K562 (cell line): Measurements from ENCODE around the gene TNFSF9. TPM values are rescaled to one million over a fixed set of nuclear protein-coding genes. Genes with fewer than 3 reads are reported as not detected.

Experiments
- ATAC-seq: fragments of 200-7000 bp; cut with Tn5 transposase; 3 replicates; pipeline ENCODE4 v1.9.1; 2020; ENCODE audit warnings: moderate library complexity
- BruUV-seq: library from RNA; stranded (reverse); fragments of 400-500 nt; replicated peaks from 2 replicates; lab custom pipeline; 2021; lab: Mats Ljungman, UMichigan
- CTCF ChIA-PET: fragments of 300-600 bp; formaldehyde crosslinking; extraction: SDS; loops from one replicate; lab custom pipeline; 2021; ENCODE audit warnings: low intra/inter-chr PET ratio; lab: Yijun Ruan, JAX
- POLR2A ChIA-PET: fragments of 300-600, 350-650 bp; sonication (Branson Sonifier 250); formaldehyde crosslinking; extraction: SDS; loops from one replicate; lab custom pipeline; 2021; ENCODE audit warnings: antibody characterized with exemption, inconsistent platforms; lab: Yijun Ruan, JAX
- DNase-seq, 4 experiments: peaks; one replicate each; pipeline versions ENCODE4 v3.0.0 to v3.0.0-alpha.2; 2011 to 2018; ENCODE audit warnings: low spot score in 3 of 4, mixed read lengths in 3 of 4; ENCODE audit errors: extremely low read depth in 1 of 4
- FAIRE-seq: peaks from 2 replicates; lab custom pipeline; 2011; peaks lifted over from hg19 to GRCh38; lab: Jason Lieb, UNC
- H2AFZ ChIP-seq: 2 replicates; pipeline ENCODE4 v1.6.0; 2011; ENCODE audit warnings: low read depth, low read length, control low read depth, inconsistent platforms
- H3K27ac ChIP-seq: fragments of 200-600 bp; 3 replicates; pipeline ENCODE4 v1.8.0; 2011; ENCODE audit warnings: low read depth, mild to moderate bottlenecking, control low read depth, inconsistent platforms, low read length, moderate library complexity, mixed read lengths; ENCODE audit errors: extremely low read depth
- H3K27me3 ChIP-seq, 2 experiments: fragments of 300-600 bp in 1 of 2; 2 replicates in 1 of 2; 3 replicates in 1 of 2; pipeline versions ENCODE4 v1.6.0 to v1.8.0; 2011; ENCODE audit warnings: inconsistent platforms in 2 of 2, low read length in 2 of 2, mild to moderate bottlenecking in 1 of 2, mixed read lengths in 1 of 2, moderate library complexity in 1 of 2; ENCODE audit not compliant: control insufficient read depth in 2 of 2, insufficient read depth in 2 of 2
- H3K36me3 ChIP-seq: fragments of 300-600 bp; 3 replicates; pipeline ENCODE4 v1.8.0; 2011; ENCODE audit warnings: mild to moderate bottlenecking, low read length, inconsistent platforms; ENCODE audit not compliant: control insufficient read depth, insufficient read depth
- H3K4me1 ChIP-seq, 2 experiments: fragments of 200-600 bp in 1 of 2; replicated peaks in 1 of 2; 2 replicates in 1 of 2; 3 replicates in 1 of 2; pipeline versions ENCODE4 v1.5.1 to v1.8.0; 2011; ENCODE audit warnings: inconsistent platforms in 2 of 2, low read length in 2 of 2, mild to moderate bottlenecking in 1 of 2, mixed read lengths in 1 of 2, moderate library complexity in 1 of 2; ENCODE audit not compliant: control insufficient read depth in 2 of 2, insufficient read depth in 2 of 2
- H3K4me2 ChIP-seq: 2 replicates; pipeline ENCODE4 v1.6.1; 2011; ENCODE audit warnings: low read length, control low read depth, inconsistent platforms, mixed read lengths; ENCODE audit not compliant: insufficient read depth
- H3K4me3 ChIP-seq: fragments of 200-600 bp; sonication (generic), shearing (Covaris generic); 2 replicates; pipeline ENCODE4 v1.5.1; 2016; ENCODE audit warnings: control low read depth, inconsistent platforms
- H3K79me2 ChIP-seq: fragments of 200-600 bp; 3 replicates; pipeline ENCODE4 v1.8.0; 2011; ENCODE audit warnings: low read length, inconsistent platforms; ENCODE audit not compliant: control insufficient read depth, insufficient read depth
- H3K9ac ChIP-seq, 2 experiments: 2 replicates each; pipeline versions ENCODE4 v1.6.0 to v1.6.1; 2011; ENCODE audit warnings: low read depth in 2 of 2, low read length in 2 of 2, control low read depth in 1 of 2, inconsistent platforms in 1 of 2, mild to moderate bottlenecking in 1 of 2, mixed read lengths in 1 of 2; ENCODE audit not compliant: insufficient read depth in 1 of 2
- H3K9me1 ChIP-seq: one replicate; pipeline ENCODE4 v1.6.0; 2011; ENCODE audit warnings: inconsistent platforms, mild to moderate bottlenecking, low read length, moderate library complexity; ENCODE audit not compliant: control insufficient read depth, insufficient read depth
- H3K9me3 ChIP-seq: replicated peaks from 2 replicates; pipeline ENCODE4 v1.5.1; 2011; ENCODE audit warnings: low read depth, low read length, inconsistent platforms; ENCODE audit not compliant: control insufficient read depth, insufficient read depth
- H4K20me1 ChIP-seq: replicated peaks from 2 replicates; pipeline ENCODE4 v1.6.1; 2011; ENCODE audit warnings: low read length, inconsistent platforms, mixed read lengths; ENCODE audit not compliant: control insufficient read depth, insufficient read depth
- DLX4 ChIP-seq: fragments of 250-450 bp; sonication (Bioruptor Pico); IDR thresholded peaks from 2 replicates; pipeline ENCODE4 v1.6.1; 2021; ENCODE audit warnings: mild to moderate bottlenecking
- FIP1L1 ChIP-seq: fragments of 200-400 bp; formaldehyde crosslinking; IDR thresholded peaks from 2 replicates; pipeline ENCODE4 v1.6.1; 2018; ENCODE audit warnings: mild to moderate bottlenecking, low read depth, low read length; ENCODE audit not compliant: poor library complexity, severe bottlenecking
- MIER1 ChIP-seq: fragments of 450-650 bp; IDR thresholded peaks from 2 replicates; pipeline ENCODE4 v1.6.1; 2016; ENCODE audit warnings: antibody characterized with exemption, mild to moderate bottlenecking, low read depth
- PHB2 ChIP-seq: fragments of 450-650 bp; IDR thresholded peaks from 2 replicates; pipeline ENCODE4 v1.6.1; 2017; ENCODE audit warnings: low read depth
- PHF8 ChIP-seq: fragments of 200-600 bp; sonication (generic); IDR thresholded peaks from 2 replicates; pipeline ENCODE4 v1.6.1; 2012; ENCODE audit warnings: mixed run types, mild to moderate bottlenecking, inconsistent platforms, low read length, moderate library complexity, borderline replicate concordance
- SP2 ChIP-seq: IDR thresholded peaks from 2 replicates; pipeline ENCODE4 v1.6.1; 2011; ENCODE audit warnings: mild to moderate bottlenecking, low read depth, low read length, moderate library complexity; ENCODE audit not compliant: poor library complexity, severe bottlenecking; ENCODE audit errors: extremely low read depth
- USF1 ChIP-seq: sonication (generic); formaldehyde crosslinking; IDR thresholded peaks from 2 replicates; pipeline ENCODE4 v1.9.0; 2022; ENCODE audit warnings: mild to moderate bottlenecking, missing genetic modification reagents
- ZNF174 ChIP-seq: fragments of 250-450 bp; sonication (Bioruptor Pico); IDR thresholded peaks from 2 replicates; pipeline ENCODE4 v1.4.0; 2020; ENCODE audit warnings: mild to moderate bottlenecking
- WGBS: fragments of 100-300 bp; shearing (Covaris generic); methylation state at CpG from one replicate; pipeline ENCODE4 v1.1.6; 2016; ENCODE audit warnings: low coverage, mixed read lengths; ENCODE audit not compliant: insufficient coverage; ENCODE audit errors: missing lambda C conversion rate; 5-methylcytosine and 5-hydroxymethylcytosine counted together
- in situ Hi-C: fragments of 300-500 bp; cut with MboI; formaldehyde crosslinking; loops from 4 replicates; pipeline ENCODE4 v1.15.0; 2018; ENCODE audit warnings: inconsistent platforms, mixed read lengths
- intact Hi-C: fragments of 100-400 bp; cut with micrococcal nuclease; formaldehyde crosslinking; loops from 2 replicates; pipeline ENCODE4 v1.14.2; 2022
- polyA plus RNA-seq, 8 experiments: library from polyadenylated mRNA; depleted of rRNA in 4 of 8; stranded (reverse) in 5 of 8; unstranded in 3 of 8; fragments of >200 nt; fragmentation: Nextera tagmentation in 2 of 8; fragmentation: Illumina TruSeq in 1 of 8; extraction: Ambion mirVana in 2 of 8; extraction: Trizol in 1 of 8; gene quantifications; 2 replicates each; pipeline versions ENCODE4 v1.2.1 to v1.2.3, GENCODE V29; 2011 to 2014; ENCODE audit warnings: inconsistent platforms in 1 of 8, missing spikeins in 1 of 8
- total RNA-seq, 7 experiments: library from RNA; depleted of rRNA in 6 of 7; stranded (reverse); fragments of >200 nt in 6 of 7; fragmentation: Illumina TruSeq in 2 of 7; extraction: Trizol in 2 of 7; gene quantifications; 2 replicates each; pipeline versions ENCODE4 v1.2.1 to v1.2.3, GENCODE V29; 2011 to 2021; ENCODE audit warnings: low replicate concordance in 1 of 7

TNFSF9 gene
- total and polyA plus RNA-seq, 9 of the 15 experiments (the other 6 are each of a cell fraction or from before 2014, with no cell fraction given): 1.4 to 17.9 (median 6.5) TPM

- no peaks in the 10 kb centered on the region for H4K20me1 ChIP-seq
- in situ Hi-C loops (no loop called here), intact Hi-C loops (no loop called here)
- POLR2A ChIA-PET: no interaction called here
- CTCF ChIA-PET: no interaction called here
- FAIRE-seq (no peak), ATAC-seq (no peak)
- H3K9ac ChIP-seq: peak overlapping the region in 1 of 2 experiments; percentile 82; a peak in 2 of 4 replicates
- no peaks in the 10 kb centered on the region for H3K79me2 ChIP-seq
- 62% methylated on average over 19 of the region's 20 CpGs for WGBS
- H2AFZ ChIP-seq: no peak overlapping the region
- peaks cover 2 to 10% of the 10 kb centered on the region in 2 experiments; a peak in 2 of 5 replicates for H3K4me1 ChIP-seq
- H3K4me3 ChIP-seq: no peak overlapping the region
- no peaks in the 10 kb centered on the region for H3K27me3 ChIP-seq
- no peak for TF ChIP-seq FIP1L1
- TF ChIP-seq PHF8: no peak
- TF ChIP-seq DLX4: no peak
- TF ChIP-seq ZNF174 (CRISPR knock-in tag): no peak
- no peak for TF ChIP-seq USF1 (CRISPR knock-in tag)
- no peak for TF ChIP-seq SP2
- TF ChIP-seq MIER1: no peak
- TF ChIP-seq PHB2: no peak
- TF ChIP-seq, all 486 proteins: peak for 0
- no peaks in the 10 kb centered on the region for H3K36me3 ChIP-seq
- H3K4me2 ChIP-seq: no peak overlapping the region
- no peaks in the 10 kb centered on the region for H3K9me1 ChIP-seq
- BruUV-seq: no TSS peak
- H3K9me3 ChIP-seq: no peaks in the 10 kb centered on the region
- H3K27ac ChIP-seq: no peak overlapping the region
- DNase-seq: no peak
Observed at GRCh38 chr19:6509118-6509971, 21.5 kb upstream of the TNFSF9 start.
